22Rv1 (cell line): ENCODE measurements around the gene SCFD2.

Experiments
- ZFX ChIP-seq: fragments of 450-650 bp; IDR thresholded peaks from 2 replicates; pipeline ENCODE4 v1.6.1; 2017; ENCODE audit warnings: antibody characterized with exemption, borderline replicate concordance
- TF ChIP-seq, protein P1 (sequence below): fragments of 450-650 bp; IDR thresholded peaks from 2 replicates; pipeline ENCODE4 v1.5.1; 2017; ENCODE audit warnings: mild to moderate bottlenecking

DNA sequence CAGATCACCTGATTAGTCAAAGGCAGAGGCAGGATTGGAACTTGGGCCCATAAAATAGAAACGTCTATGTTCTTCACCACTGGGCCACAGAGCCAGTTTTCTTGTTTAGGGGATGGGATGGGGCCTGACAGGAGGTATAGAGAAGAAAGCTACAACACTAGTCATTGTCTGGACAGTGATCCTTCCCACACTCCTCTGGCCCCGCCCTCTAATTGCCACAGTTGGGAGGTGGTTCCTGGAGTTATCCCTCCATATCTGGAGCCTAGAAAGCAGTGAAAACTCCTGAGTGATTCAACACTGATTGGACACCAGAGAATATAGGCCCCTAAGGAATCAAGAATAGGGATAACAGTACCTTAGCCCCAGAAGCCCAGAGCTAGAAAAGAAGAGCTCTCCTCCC lies 480.9 kb downstream of the SCFD2 start:
- TF ChIP-seq, protein P1, sequence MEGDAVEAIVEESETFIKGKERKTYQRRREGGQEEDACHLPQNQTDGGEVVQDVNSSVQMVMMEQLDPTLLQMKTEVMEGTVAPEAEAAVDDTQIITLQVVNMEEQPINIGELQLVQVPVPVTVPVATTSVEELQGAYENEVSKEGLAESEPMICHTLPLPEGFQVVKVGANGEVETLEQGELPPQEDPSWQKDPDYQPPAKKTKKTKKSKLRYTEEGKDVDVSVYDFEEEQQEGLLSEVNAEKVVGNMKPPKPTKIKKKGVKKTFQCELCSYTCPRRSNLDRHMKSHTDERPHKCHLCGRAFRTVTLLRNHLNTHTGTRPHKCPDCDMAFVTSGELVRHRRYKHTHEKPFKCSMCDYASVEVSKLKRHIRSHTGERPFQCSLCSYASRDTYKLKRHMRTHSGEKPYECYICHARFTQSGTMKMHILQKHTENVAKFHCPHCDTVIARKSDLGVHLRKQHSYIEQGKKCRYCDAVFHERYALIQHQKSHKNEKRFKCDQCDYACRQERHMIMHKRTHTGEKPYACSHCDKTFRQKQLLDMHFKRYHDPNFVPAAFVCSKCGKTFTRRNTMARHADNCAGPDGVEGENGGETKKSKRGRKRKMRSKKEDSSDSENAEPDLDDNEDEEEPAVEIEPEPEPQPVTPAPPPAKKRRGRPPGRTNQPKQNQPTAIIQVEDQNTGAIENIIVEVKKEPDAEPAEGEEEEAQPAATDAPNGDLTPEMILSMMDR, result no peak
- no peak for TF ChIP-seq ZFX
